IMR-90 (cell line): Measurements from ENCODE around the gene PROSER2.

Source experiments
- POLR2A ChIP-seq: IDR thresholded peaks from 2 replicates; pipeline ENCODE4 v1.6.1; 2012; ENCODE audit warnings: mild to moderate bottlenecking, low read depth, low read length
- TF ChIP-seq, protein P1 (sequence below): conservative IDR thresholded peaks from 2 replicates; pipeline ENCODE4 v1.5.1; 2012; ENCODE audit warnings: mild to moderate bottlenecking, low read depth, low read length, improper control_type of control experiment

DNA sequence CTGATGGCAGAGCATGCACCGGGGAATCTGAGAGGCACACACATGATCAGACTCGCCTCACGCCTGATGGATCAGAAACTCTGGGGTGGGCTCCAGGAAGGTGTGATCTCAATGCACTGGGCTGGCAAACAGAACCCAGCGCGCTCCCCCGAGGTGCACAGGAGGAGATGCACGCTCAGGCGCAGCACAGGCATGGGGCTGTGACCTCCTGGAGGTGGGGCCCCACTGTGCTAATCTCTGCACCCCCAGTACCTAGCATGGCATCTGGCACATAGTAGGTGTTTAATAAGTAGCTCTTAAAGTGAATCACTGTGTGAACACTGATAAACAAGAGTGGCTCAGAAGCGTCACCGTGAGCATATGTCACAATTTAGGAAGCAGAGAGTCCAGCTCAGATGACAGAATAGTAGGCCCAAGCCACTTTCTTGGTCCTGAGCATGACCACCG lies 57.9 kb downstream of the PROSER2 start:
- TF ChIP-seq, protein P1, sequence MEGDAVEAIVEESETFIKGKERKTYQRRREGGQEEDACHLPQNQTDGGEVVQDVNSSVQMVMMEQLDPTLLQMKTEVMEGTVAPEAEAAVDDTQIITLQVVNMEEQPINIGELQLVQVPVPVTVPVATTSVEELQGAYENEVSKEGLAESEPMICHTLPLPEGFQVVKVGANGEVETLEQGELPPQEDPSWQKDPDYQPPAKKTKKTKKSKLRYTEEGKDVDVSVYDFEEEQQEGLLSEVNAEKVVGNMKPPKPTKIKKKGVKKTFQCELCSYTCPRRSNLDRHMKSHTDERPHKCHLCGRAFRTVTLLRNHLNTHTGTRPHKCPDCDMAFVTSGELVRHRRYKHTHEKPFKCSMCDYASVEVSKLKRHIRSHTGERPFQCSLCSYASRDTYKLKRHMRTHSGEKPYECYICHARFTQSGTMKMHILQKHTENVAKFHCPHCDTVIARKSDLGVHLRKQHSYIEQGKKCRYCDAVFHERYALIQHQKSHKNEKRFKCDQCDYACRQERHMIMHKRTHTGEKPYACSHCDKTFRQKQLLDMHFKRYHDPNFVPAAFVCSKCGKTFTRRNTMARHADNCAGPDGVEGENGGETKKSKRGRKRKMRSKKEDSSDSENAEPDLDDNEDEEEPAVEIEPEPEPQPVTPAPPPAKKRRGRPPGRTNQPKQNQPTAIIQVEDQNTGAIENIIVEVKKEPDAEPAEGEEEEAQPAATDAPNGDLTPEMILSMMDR = no peak
- no peak for TF ChIP-seq POLR2A
